ENCODE results near the gene RTRAF.

DNA sequence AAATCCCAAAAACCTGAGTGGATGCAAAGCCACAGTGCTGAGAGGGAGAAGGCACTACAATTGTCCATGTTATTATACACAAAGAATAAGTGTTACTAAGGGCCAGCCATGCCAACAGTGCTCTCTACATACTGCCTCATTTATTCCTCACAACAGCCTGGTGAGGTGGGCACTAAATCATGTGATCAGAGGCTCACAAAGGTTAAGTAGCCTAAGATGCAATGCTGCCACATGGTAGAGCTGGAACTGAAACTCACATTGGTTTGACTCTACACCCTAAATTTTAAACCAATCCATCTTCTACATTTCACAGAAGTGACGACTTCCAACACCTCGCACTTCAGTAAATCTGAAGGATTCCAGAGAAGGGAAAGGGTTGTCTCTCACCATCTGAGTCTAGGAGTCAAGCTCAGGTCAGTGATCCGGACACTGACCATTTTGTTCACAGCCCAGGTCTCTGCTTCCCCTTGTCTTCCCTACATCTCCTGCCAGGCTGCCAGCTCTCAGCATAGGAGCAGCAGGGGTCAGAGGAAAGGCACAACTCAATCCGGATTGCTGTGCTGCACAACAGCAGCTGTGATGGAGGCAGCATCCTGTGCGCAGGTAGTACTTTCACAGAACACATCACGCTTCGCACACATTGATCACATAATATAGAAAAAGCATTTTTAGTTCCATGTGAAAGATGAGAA, 49.9 kb downstream of the RTRAF start:
- TF ChIP-seq, protein P1, sequence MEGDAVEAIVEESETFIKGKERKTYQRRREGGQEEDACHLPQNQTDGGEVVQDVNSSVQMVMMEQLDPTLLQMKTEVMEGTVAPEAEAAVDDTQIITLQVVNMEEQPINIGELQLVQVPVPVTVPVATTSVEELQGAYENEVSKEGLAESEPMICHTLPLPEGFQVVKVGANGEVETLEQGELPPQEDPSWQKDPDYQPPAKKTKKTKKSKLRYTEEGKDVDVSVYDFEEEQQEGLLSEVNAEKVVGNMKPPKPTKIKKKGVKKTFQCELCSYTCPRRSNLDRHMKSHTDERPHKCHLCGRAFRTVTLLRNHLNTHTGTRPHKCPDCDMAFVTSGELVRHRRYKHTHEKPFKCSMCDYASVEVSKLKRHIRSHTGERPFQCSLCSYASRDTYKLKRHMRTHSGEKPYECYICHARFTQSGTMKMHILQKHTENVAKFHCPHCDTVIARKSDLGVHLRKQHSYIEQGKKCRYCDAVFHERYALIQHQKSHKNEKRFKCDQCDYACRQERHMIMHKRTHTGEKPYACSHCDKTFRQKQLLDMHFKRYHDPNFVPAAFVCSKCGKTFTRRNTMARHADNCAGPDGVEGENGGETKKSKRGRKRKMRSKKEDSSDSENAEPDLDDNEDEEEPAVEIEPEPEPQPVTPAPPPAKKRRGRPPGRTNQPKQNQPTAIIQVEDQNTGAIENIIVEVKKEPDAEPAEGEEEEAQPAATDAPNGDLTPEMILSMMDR (conservative IDR thresholded peaks at IDR 0.05): no peak
- TF ChIP-seq ZFX (IDR thresholded peaks at IDR 0.05): no peak
